ENCODE data around the gene IGSF21.

- TF ChIP-seq CTCF (IDR thresholded peaks at IDR 0.05) (no peak), POLR2A (IDR thresholded peaks at IDR 0.05) (no peak), POLR2AphosphoS5 (IDR thresholded peaks at IDR 0.05) (no peak), EP300 (IDR thresholded peaks at IDR 0.05) (no peak)
Observed at GRCh38 chr1:18414321-18414720, 306.7 kb downstream of the IGSF21 start.

Data from suprapubic skin (tissue), 4 donors.